ENCODE measurements around the gene SEMA4D. TPM values are rescaled to one million over a fixed set of nuclear protein-coding genes. Genes with fewer than 3 reads are reported as not detected.

Gene SEMA4D
- total RNA-seq, 1 donor from 2014 or later = 46.2 TPM

DNA sequence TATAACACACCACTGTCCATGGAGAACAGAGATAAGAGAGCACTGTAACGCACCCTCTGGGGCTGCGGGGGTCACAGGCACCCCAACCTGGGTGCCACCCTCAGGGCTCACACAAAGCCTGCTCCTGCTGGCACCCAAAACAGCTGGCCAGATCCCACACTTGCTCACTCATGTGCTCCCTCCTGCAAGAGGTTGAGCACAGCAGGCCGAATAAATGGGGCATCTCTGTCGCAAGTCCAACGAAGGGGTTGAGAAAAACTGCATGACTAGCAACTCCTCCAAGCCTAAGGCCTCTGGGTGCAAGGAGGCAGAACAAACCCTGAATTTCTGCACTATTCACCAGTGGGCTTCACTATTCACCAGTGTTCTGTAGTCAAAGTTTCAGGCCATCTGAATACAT lies 99.3 kb downstream of the SEMA4D start:
- Histone ChIP-seq H3K27ac (no peak overlapping the region), H3K4me1 (peaks cover 3% of the 10 kb centered on the region), H3K4me3 (no peak overlapping the region), H3K36me3 (peaks cover 45% of the 10 kb centered on the region), H3K27me3 (no peaks in the 10 kb centered on the region), H3K9me3 (no peaks in the 10 kb centered on the region)
- intact Hi-C loops (cut with DNase I) = no loop called here
- TF ChIP-seq, protein P1, sequence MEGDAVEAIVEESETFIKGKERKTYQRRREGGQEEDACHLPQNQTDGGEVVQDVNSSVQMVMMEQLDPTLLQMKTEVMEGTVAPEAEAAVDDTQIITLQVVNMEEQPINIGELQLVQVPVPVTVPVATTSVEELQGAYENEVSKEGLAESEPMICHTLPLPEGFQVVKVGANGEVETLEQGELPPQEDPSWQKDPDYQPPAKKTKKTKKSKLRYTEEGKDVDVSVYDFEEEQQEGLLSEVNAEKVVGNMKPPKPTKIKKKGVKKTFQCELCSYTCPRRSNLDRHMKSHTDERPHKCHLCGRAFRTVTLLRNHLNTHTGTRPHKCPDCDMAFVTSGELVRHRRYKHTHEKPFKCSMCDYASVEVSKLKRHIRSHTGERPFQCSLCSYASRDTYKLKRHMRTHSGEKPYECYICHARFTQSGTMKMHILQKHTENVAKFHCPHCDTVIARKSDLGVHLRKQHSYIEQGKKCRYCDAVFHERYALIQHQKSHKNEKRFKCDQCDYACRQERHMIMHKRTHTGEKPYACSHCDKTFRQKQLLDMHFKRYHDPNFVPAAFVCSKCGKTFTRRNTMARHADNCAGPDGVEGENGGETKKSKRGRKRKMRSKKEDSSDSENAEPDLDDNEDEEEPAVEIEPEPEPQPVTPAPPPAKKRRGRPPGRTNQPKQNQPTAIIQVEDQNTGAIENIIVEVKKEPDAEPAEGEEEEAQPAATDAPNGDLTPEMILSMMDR (IDR thresholded peaks at IDR 0.05) = no peak
- ATAC-seq (no peak), DNase-seq (no peak)

DNA sequence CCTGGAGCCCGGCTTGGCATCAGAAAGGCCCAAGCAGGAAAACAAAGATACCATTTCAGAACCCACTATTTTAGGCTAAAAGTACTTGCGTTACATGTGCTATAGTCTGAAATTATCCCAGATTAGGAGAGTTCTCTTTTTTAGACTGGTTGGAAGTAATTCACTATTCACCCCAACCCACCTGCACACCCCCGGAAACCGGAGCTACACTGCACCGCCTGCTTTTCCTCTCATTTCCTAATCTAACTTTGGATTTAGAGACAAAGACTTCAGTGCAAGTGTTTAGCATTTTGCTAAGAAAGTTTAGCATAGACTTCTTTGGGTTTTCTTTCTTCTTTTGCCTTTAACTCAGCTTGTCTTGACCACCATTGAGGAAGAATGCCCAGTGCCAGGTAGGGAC lies 100.4 kb downstream of the SEMA4D start:
- TF ChIP-seq, protein P1 (IDR thresholded peaks at IDR 0.05) = no peak
- DNase-seq (no peak), ATAC-seq (no peak)
- no peaks in the 10 kb centered on the region for H3K27me3 ChIP-seq
- H3K36me3 ChIP-seq = peaks cover 46% of the 10 kb centered on the region
- H3K27ac ChIP-seq = no peak overlapping the region
- H3K4me3 ChIP-seq = no peak overlapping the region
- peaks cover 3% of the 10 kb centered on the region for H3K4me1 ChIP-seq
- intact Hi-C loops (cut with DNase I) = no loop called here
- no peaks in the 10 kb centered on the region for H3K9me3 ChIP-seq

DNA sequence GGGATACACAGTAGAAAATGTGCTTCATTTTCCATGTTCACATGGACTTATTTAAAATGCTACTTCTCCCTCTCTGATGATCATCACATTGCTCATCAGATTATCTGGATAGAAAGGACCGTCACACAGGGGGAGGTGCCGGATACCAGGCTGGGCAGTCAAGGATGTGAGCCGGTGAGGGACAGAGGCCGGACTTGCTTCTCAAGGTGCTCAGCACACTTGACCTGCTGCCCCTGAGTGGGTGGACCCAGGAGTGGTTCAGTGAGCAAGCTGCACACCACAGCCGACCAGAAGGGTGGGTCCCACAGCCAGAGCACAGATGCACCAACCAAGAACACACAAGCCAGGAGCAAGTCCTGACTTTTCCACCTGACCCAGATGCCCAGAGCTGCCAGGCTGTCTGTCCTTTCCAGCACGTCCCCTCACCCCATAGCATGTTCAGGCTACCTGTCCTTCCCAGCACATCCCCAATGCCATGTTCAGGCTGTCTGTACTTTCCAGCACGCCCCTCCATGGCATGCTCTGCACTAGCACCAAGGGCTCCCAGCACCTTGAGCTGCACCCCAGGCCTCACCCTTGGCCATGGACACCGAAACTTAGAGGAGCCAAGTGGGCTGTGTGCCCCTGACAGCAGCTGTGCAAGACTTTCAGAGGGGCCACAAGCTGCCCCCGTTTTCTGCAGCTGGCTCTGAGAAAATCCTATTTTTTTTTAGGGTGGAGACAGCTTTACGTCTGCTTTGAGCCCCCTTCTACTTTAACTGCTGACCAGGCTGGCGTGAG lies 101.8 kb downstream of the SEMA4D start:
- Histone ChIP-seq H3K36me3 (peaks cover 51% of the 10 kb centered on the region), H3K27ac (no peak overlapping the region), H3K4me3 (no peak overlapping the region), H3K4me1 (peaks cover 3% of the 10 kb centered on the region), H3K27me3 (no peaks in the 10 kb centered on the region), H3K9me3 (no peaks in the 10 kb centered on the region)
- TF ChIP-seq, protein P1 (IDR thresholded peaks at IDR 0.05) = no peak
- DNase-seq (no peak), ATAC-seq (no peak)
- intact Hi-C loops (cut with DNase I) = no loop called here

DNA sequence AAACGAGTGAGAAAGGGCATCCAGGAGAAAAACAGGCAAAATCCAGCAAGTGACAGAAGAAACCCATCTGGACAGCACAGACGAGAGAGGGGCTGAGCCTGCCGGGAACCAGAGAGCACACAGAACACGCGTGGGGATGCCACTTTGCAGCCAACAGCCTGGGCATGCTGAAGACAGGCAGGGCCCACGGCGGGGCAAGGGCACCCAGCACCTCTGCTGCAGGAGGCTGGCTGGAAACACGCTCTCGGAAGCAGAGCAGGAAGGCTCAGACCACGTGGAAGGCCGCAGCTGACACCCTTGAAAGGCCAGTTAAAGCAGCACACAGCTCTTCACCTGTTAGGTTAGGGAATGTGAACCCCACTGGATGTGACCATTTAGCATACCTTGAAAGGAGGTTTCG lies 103.5 kb downstream of the SEMA4D start:
- intact Hi-C loops (cut with DNase I) = no loop called here
- no peak overlapping the region for H3K27ac ChIP-seq
- H3K4me1 ChIP-seq = no peaks in the 10 kb centered on the region
- peaks cover 64% of the 10 kb centered on the region for H3K36me3 ChIP-seq
- DNase-seq (no peak), ATAC-seq (no peak)
- H3K4me3 ChIP-seq = no peak overlapping the region
- no peaks in the 10 kb centered on the region for H3K9me3 ChIP-seq
- TF ChIP-seq, protein P1 (IDR thresholded peaks at IDR 0.05) = no peak
- H3K27me3 ChIP-seq = no peaks in the 10 kb centered on the region

DNA sequence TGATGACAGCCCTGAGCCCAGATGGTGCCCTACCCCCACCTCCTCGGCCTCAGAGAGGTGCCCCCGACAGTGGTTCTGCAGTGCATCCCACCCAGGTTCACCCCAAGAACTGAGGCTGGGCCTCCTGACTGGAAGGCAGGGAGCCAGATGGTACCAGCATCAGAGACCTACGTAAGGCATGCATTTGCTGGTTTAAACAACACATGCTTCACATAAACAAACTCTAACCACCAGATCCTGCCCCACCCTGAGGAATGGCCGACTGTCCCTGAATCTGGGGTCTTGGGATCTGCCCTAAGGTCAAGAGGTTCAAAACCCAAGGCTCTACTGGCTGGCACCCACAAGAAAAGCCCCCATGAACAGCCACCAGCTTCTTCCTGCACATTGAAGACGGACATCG lies 106.3 kb downstream of the SEMA4D start:
- ATAC-seq (no peak), DNase-seq (no peak)
- TF ChIP-seq, protein P1 (IDR thresholded peaks at IDR 0.05) = no peak
- peaks cover 62% of the 10 kb centered on the region for H3K36me3 ChIP-seq
- H3K9me3 ChIP-seq = no peaks in the 10 kb centered on the region
- H3K4me1 ChIP-seq = no peaks in the 10 kb centered on the region
- H3K4me3 ChIP-seq = no peak overlapping the region
- intact Hi-C loops (cut with DNase I) = no loop called here
- H3K27me3 ChIP-seq = no peaks in the 10 kb centered on the region
- H3K27ac ChIP-seq = no peak overlapping the region
